HepG2 (cell line): Measurements from ENCODE around the gene PRMT2. TPM values are rescaled to one million over a fixed set of nuclear protein-coding genes. Genes with fewer than 3 reads are reported as not detected.

Source experiments
- ATAC-seq: fragments of 200-7000 bp; cut with Tn5 transposase; 3 replicates; pipeline ENCODE4 v1.9.1; 2020; ENCODE audit warnings: mild to moderate bottlenecking, moderate library complexity
- BruUV-seq: library from RNA; stranded (reverse); fragments of 400-500 nt; replicated peaks from 2 replicates; lab custom pipeline; 2021; lab: Mats Ljungman, UMichigan
- CTCF ChIA-PET: fragments of 300-600 bp; formaldehyde crosslinking; extraction: SDS; loops from one replicate; lab custom pipeline; 2021; ENCODE audit warnings: low total read pairs, inconsistent platforms, low intra/inter-chr PET ratio; lab: Yijun Ruan, JAX
- POLR2A ChIA-PET: fragments of 350-600 bp; sonication (Branson Sonifier 250); formaldehyde crosslinking; loops from one replicate; lab custom pipeline; 2020; ENCODE audit warnings: antibody characterized with exemption, inconsistent platforms; lab: Yijun Ruan, JAX
- DNase-seq: peaks from one replicate; pipeline ENCODE4 v3.0.0-alpha.2; 2015; ENCODE audit warnings: low spot score
- FAIRE-seq: peaks from 3 replicates; lab custom pipeline; 2011; peaks lifted over from hg19 to GRCh38; lab: Jason Lieb, UNC
- H2AFZ ChIP-seq: one replicate; pipeline ENCODE4 v1.6.1; 2011; ENCODE audit warnings: low read length, inconsistent platforms
- H3K27ac ChIP-seq: fragments of 300-600 bp; 3 replicates; pipeline ENCODE4 v1.8.0; 2011; ENCODE audit warnings: mixed run types, mild to moderate bottlenecking, mixed read lengths, low read length, inconsistent platforms; ENCODE audit not compliant: insufficient read depth; ENCODE audit errors: extremely low read length
- H3K27me3 ChIP-seq, 2 experiments: fragments of 200-600 bp in 1 of 2; 2 replicates in 1 of 2; 3 replicates in 1 of 2; pipeline versions ENCODE4 v1.6.0 to v1.8.0; 2011; ENCODE audit warnings: low read length in 2 of 2, mild to moderate bottlenecking in 2 of 2, moderate library complexity in 2 of 2, inconsistent platforms in 1 of 2; ENCODE audit not compliant: insufficient read depth in 2 of 2, control insufficient read depth in 1 of 2
- H3K36me3 ChIP-seq, 2 experiments: fragments of 200-600 bp in 1 of 2; replicated peaks in 1 of 2; 2 replicates in 1 of 2; 3 replicates in 1 of 2; pipeline versions ENCODE4 v1.5.1 to v1.8.0; 2011; ENCODE audit warnings: low read length in 2 of 2, inconsistent platforms in 1 of 2; ENCODE audit not compliant: insufficient read depth in 2 of 2, control insufficient read depth in 1 of 2
- H3K4me1 ChIP-seq: 2 replicates; pipeline ENCODE4 v1.5.1; 2012; ENCODE audit warnings: low read length, inconsistent platforms; ENCODE audit not compliant: insufficient read depth
- H3K4me2 ChIP-seq: 2 replicates; pipeline ENCODE4 v1.6.0; 2011; ENCODE audit warnings: low read depth, low read length, inconsistent platforms
- H3K4me3 ChIP-seq, 3 experiments: fragments of 200-600 bp in 1 of 3; sonication (generic), shearing (Covaris generic) in 1 of 3; replicated peaks in 1 of 3; 2 replicates each; pipeline ENCODE4 v1.5.1; 2011 to 2016; ENCODE audit warnings: low read length in 3 of 3, inconsistent platforms in 2 of 3, low read depth in 2 of 3, mild to moderate bottlenecking in 2 of 3, control low read depth in 1 of 3, mixed read lengths in 1 of 3; ENCODE audit not compliant: insufficient read depth in 1 of 3
- H3K79me2 ChIP-seq: one replicate; pipeline ENCODE4 v1.6.1; 2011; ENCODE audit warnings: low read length, inconsistent platforms; ENCODE audit not compliant: insufficient read depth
- H3K9ac ChIP-seq: 2 replicates; pipeline ENCODE4 v1.6.0; 2011; ENCODE audit warnings: mild to moderate bottlenecking, low read depth, low read length, inconsistent platforms; ENCODE audit not compliant: insufficient read depth
- H3K9me3 ChIP-seq: 2 replicates; pipeline ENCODE4 v1.5.1; 2012; ENCODE audit warnings: mild to moderate bottlenecking, low read length
- H4K20me1 ChIP-seq: 2 replicates; pipeline ENCODE4 v1.6.0; 2011; ENCODE audit warnings: inconsistent platforms, mild to moderate bottlenecking, low read length, moderate library complexity; ENCODE audit not compliant: insufficient read depth
- BORCS8-MEF2B ChIP-seq: sonication (generic); formaldehyde crosslinking; IDR thresholded peaks from 2 replicates; pipeline ENCODE4 v1.8.0; 2022; ENCODE audit warnings: mild to moderate bottlenecking, missing genetic modification reagents
- LBX2 ChIP-seq: sonication (generic); formaldehyde crosslinking; IDR thresholded peaks from 2 replicates; pipeline ENCODE4 v1.5.0; 2020; ENCODE audit warnings: missing genetic modification reagents, mild to moderate bottlenecking, borderline replicate concordance
- PAWR ChIP-seq: sonication (generic); formaldehyde crosslinking; IDR thresholded peaks from 2 replicates; pipeline ENCODE4 v1.4.0; 2020; ENCODE audit warnings: missing genetic modification reagents, mild to moderate bottlenecking, borderline replicate concordance
- POLR2G ChIP-seq: fragments of 200-400 bp; formaldehyde crosslinking; IDR thresholded peaks from 2 replicates; pipeline ENCODE4 v1.6.1; 2018; ENCODE audit warnings: mild to moderate bottlenecking, low read depth, low read length, moderate library complexity
- RAD21 ChIP-seq: fragments of 450-650 bp; formaldehyde crosslinking; IDR thresholded peaks from 2 replicates; pipeline ENCODE4 v1.5.0; 2020; ENCODE audit warnings: mild to moderate bottlenecking
- STAT6 ChIP-seq: sonication (generic); formaldehyde crosslinking; IDR thresholded peaks from 2 replicates; pipeline ENCODE4 v1.4.0; 2020; ENCODE audit warnings: missing genetic modification reagents, mild to moderate bottlenecking, borderline replicate concordance
- ZNF232 ChIP-seq: sonication (generic); formaldehyde crosslinking; IDR thresholded peaks from 2 replicates; pipeline ENCODE4 v1.4.0; 2020; ENCODE audit warnings: missing genetic modification reagents, borderline replicate concordance
- ZNF564 ChIP-seq: sonication (generic); formaldehyde crosslinking; IDR thresholded peaks from 2 replicates; pipeline ENCODE4 v1.8.1; 2023; ENCODE audit warnings: mild to moderate bottlenecking, missing genetic modification reagents
- WGBS: methylation state at CpG from one replicate; pipeline ENCODE4 v1.1.6; 2017; ENCODE audit warnings: low lambda C conversion rate; 5-methylcytosine and 5-hydroxymethylcytosine counted together
- in situ Hi-C: cut with HindIII; loops from 2 replicates; pipeline ENCODE4 v1.10.0; 2017; ENCODE audit warnings: low pct_unique_long_range_greater_than_20kb; ENCODE audit not compliant: extremely low pct_ligation_motif_present
- intact Hi-C: fragments of 100-400 bp; cut with micrococcal nuclease; formaldehyde crosslinking; loops from one replicate; pipeline ENCODE4 v1.10.0; 2022; ENCODE audit not compliant: unreplicated experiment
- polyA plus RNA-seq, 8 experiments: library from polyadenylated mRNA; depleted of rRNA in 3 of 8; stranded (reverse) in 7 of 8; unstranded in 1 of 8; fragments of >200 nt; fragmentation: Illumina TruSeq in 4 of 8; extraction: Trizol in 4 of 8; gene quantifications; 2 replicates each; pipeline versions ENCODE4 v1.2.1 to v1.2.3, GENCODE V29; 2011 to 2016; ENCODE audit warnings: low read depth in 4 of 8, missing spikeins in 1 of 8, mixed read lengths in 1 of 8; ENCODE audit not compliant: insufficient read depth in 1 of 8
- total RNA-seq, 5 experiments: library from RNA; depleted of rRNA; stranded (reverse); fragments of >200 nt; fragmentation: Illumina TruSeq; extraction: Trizol; gene quantifications; 2 replicates each; pipeline ENCODE4 v1.2.3, GENCODE V29; 2016; ENCODE audit warnings: low read depth in 1 of 5
- TF ChIP-seq, protein P1 (sequence below), 2 experiments: fragments of 450-650 bp in 1 of 2; sonication (generic) in 1 of 2; formaldehyde crosslinking in 1 of 2; IDR thresholded peaks; 2 replicates each; pipeline versions ENCODE4 v1.6.1 to v1.8.0; 2016 to 2022; ENCODE audit warnings: antibody characterized with exemption in 1 of 2, mild to moderate bottlenecking in 1 of 2, missing genetic modification reagents in 1 of 2

Gene PRMT2
- total and polyA plus RNA-seq, 2 of the 13 experiments (the other 11 are each of a cell fraction or from before 2014, with no cell fraction given), result 54.4 to 78.8 TPM

GRCh38 chr21:46639489-46640386, 4.3 kb downstream of the PRMT2 start:
- peaks cover 32% of the 10 kb centered on the region for H3K79me2 ChIP-seq
- POLR2A ChIA-PET, result interaction anchor here (1.2 kb wide), 1 partner anchor 59 kb away, joined by 3 read pairs; no protein-coding TSS in a partner anchor
- 0 out of 2 replicates have a peak, but pooled peaks have one; percentile 17 for TF ChIP-seq RAD21 (CRISPR knock-in tag)
- no peak for TF ChIP-seq PAWR (CRISPR knock-in tag)
- no peak for TF ChIP-seq LBX2
- TF ChIP-seq STAT6 (CRISPR knock-in tag), result no peak
- TF ChIP-seq ZNF232 (CRISPR knock-in tag), result no peak
- no peak for TF ChIP-seq POLR2G
- TF ChIP-seq ZNF564 (CRISPR knock-in tag), result no peak
- TF ChIP-seq, protein P1, sequence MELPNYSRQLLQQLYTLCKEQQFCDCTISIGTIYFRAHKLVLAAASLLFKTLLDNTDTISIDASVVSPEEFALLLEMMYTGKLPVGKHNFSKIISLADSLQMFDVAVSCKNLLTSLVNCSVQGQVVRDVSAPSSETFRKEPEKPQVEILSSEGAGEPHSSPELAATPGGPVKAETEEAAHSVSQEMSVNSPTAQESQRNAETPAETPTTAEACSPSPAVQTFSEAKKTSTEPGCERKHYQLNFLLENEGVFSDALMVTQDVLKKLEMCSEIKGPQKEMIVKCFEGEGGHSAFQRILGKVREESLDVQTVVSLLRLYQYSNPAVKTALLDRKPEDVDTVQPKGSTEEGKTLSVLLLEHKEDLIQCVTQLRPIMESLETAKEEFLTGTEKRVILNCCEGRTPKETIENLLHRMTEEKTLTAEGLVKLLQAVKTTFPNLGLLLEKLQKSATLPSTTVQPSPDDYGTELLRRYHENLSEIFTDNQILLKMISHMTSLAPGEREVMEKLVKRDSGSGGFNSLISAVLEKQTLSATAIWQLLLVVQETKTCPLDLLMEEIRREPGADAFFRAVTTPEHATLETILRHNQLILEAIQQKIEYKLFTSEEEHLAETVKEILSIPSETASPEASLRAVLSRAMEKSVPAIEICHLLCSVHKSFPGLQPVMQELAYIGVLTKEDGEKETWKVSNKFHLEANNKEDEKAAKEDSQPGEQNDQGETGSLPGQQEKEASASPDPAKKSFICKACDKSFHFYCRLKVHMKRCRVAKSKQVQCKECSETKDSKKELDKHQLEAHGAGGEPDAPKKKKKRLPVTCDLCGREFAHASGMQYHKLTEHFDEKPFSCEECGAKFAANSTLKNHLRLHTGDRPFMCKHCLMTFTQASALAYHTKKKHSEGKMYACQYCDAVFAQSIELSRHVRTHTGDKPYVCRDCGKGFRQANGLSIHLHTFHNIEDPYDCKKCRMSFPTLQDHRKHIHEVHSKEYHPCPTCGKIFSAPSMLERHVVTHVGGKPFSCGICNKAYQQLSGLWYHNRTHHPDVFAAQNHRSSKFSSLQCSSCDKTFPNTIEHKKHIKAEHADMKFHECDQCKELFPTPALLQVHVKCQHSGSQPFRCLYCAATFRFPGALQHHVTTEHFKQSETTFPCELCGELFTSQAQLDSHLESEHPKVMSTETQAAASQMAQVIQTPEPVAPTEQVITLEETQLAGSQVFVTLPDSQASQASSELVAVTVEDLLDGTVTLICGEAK (IDR thresholded peaks at IDR 0.05), result no peak
- TF ChIP-seq, protein P1 (CRISPR knock-in tag; IDR thresholded peaks at IDR 0.05), result no peak
- no peak for TF ChIP-seq BORCS8-MEF2B (CRISPR knock-in tag)

More at GRCh38 chr21:46639489-46640386, 4.3 kb downstream of the PRMT2 start:
- Histone ChIP-seq H3K4me3 (no peak overlapping the region), H3K9ac (no peak overlapping the region), H3K9me3 (no peaks in the 10 kb centered on the region), H4K20me1 (peaks cover 4% of the 10 kb centered on the region; the same call in 1 of the 2 replicates), H3K36me3 (peaks cover 4 to 27% of the 10 kb centered on the region in 2 experiments; a peak in 3 of 5 replicates), H3K27me3 (no peaks in the 10 kb centered on the region; a peak in 1 of 5 replicates), H3K4me1 (peaks cover 43% of the 10 kb centered on the region), H3K4me2 (peak overlapping the region; percentile 46; the same call in 1 of the 2 replicates), H2AFZ (no peak overlapping the region), H3K27ac (no peak overlapping the region)
- in situ Hi-C loops (no loop called here), intact Hi-C loops (loop anchor here (2.0 kb wide), 1 partner anchor 17 kb away; no protein-coding TSS in a partner anchor)
- CTCF ChIA-PET, result no interaction called here
- 92% methylated on average over 8 of the region's 8 CpGs for WGBS
- FAIRE-seq (no peak), DNase-seq (peak; percentile 15), ATAC-seq (no peak)
- BruUV-seq, result no TSS peak
